ENCODE data around the gene DOK7. TPM values are rescaled to one million over a fixed set of nuclear protein-coding genes. Genes with fewer than 3 reads are reported as not detected.

The DOK7 gene
- total RNA-seq, 2 donors from 2014 or later = 0.80 to 1.5 TPM

DNA sequence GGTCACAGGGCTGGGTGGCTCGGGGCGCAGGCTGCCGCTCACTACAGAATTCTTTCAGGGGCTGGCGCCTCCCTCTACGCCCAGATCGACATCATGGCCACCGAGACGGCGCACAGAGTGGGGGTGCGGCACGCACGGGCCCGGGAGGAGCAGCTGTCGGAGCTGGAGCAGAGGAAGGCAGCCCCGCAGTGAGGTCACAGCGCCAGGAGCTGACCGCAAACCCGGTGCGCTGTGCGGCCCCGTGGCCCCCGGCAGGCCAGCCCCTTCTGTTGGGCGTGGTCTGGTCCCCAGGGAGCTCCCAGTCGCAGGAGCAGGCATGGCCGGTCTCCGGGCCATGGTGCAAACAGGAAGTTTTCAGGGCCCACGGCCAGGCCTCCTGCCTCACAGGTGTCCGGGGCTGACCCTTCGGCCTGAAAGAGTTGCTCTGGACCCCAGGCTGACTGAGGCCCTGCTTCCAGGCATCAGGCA is 37.6 kb downstream of the DOK7 start:
- intact Hi-C loops (cut with DNase I) = no loop called here
- Histone ChIP-seq H3K9ac (ENCODE audit: low read depth in 2 of 2, low read length in 2 of 2) (no peak overlapping the region), H3K4me1 (no peaks in the 10 kb centered on the region), H3K36me3 (no peaks in the 10 kb centered on the region), H3K27me3 (no peaks in the 10 kb centered on the region), H3K9me3 (no peaks in the 10 kb centered on the region), H3K4me3 (no peak overlapping the region), H3K27ac (no peak overlapping the region)
- TF ChIP-seq, protein P1, sequence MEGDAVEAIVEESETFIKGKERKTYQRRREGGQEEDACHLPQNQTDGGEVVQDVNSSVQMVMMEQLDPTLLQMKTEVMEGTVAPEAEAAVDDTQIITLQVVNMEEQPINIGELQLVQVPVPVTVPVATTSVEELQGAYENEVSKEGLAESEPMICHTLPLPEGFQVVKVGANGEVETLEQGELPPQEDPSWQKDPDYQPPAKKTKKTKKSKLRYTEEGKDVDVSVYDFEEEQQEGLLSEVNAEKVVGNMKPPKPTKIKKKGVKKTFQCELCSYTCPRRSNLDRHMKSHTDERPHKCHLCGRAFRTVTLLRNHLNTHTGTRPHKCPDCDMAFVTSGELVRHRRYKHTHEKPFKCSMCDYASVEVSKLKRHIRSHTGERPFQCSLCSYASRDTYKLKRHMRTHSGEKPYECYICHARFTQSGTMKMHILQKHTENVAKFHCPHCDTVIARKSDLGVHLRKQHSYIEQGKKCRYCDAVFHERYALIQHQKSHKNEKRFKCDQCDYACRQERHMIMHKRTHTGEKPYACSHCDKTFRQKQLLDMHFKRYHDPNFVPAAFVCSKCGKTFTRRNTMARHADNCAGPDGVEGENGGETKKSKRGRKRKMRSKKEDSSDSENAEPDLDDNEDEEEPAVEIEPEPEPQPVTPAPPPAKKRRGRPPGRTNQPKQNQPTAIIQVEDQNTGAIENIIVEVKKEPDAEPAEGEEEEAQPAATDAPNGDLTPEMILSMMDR (IDR thresholded peaks at IDR 0.05) = no peak
- no peak for DNase-seq

DNA sequence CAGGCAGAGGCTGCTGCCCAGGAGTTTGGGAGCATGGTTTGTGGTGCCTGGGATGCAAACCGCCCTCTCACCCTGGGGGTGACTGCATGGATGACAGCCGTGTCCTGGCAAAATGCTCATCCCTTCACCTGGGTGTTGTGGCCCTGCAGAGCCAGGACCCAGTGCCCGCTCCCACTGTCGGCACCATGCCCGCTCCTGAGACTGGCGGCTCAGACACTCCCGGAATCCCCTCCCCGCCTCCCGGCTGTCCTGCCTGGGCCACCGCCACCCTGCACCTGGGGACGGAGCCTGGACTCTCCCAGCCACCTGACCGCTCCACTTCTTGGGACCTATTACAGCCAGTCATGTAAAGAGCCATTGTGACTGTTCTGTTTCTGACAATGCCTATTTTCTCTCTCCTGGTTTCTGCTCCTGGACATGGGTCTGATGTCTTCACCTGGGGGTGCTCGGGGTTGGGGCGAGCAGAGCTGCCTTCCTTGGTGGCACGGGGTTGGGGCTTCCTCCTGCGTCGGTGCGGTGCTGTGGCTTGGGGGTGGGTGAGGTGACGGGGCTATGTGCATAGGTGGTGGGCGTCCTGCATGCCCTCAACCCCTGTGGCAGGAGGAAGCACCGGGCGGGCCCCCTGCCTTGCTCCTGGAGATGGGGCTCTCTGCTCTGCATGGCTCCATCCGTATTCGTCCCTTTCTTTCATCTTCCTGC is 38.2 kb downstream of the DOK7 start:
- Histone ChIP-seq H3K4me1 (no peaks in the 10 kb centered on the region), H3K36me3 (no peaks in the 10 kb centered on the region), H3K9me3 (no peaks in the 10 kb centered on the region), H3K9ac (ENCODE audit: low read depth in 2 of 2, low read length in 2 of 2) (no peak overlapping the region), H3K27ac (no peak overlapping the region), H3K4me3 (no peak overlapping the region), H3K27me3 (no peaks in the 10 kb centered on the region)
- TF ChIP-seq, protein P1 (IDR thresholded peaks at IDR 0.05) = no peak
- intact Hi-C loops (cut with DNase I) = no loop called here
- DNase-seq = no peak

DNA sequence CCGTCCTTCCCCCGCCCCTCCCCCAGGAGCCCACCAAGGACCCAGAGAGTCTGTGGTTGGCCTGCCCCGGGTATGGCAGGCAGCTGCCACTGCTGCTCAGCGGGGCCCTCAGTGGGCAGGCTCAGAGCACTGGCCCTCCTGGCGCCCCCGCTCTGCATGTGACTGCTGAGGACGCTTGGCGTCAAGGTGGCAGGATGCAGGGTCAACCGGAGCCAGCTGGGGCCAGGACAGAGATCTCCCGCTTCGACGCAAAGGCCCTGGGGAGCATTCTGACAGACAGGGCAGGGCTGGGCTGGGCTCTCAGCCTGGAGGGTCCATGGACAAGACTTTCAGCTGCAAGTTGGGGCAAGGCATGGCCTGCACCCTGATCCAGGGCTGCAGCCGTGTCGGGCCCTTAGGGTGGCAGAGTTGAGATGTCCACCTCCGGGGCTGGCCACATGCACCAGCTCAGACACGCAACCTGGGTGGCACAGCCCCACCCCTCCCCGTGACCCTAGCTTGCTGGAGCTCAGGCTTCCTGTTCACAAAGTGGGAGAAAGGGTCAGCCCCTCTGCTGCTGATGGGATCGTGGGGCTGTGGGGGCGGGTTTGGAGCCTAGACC is 38.8 kb downstream of the DOK7 start:
- TF ChIP-seq, protein P1 (IDR thresholded peaks at IDR 0.05) = no peak
- Histone ChIP-seq H3K36me3 (no peaks in the 10 kb centered on the region), H3K27ac (no peak overlapping the region), H3K4me1 (no peaks in the 10 kb centered on the region), H3K9ac (ENCODE audit: low read depth in 2 of 2, low read length in 2 of 2) (no peak overlapping the region), H3K27me3 (no peaks in the 10 kb centered on the region), H3K9me3 (no peaks in the 10 kb centered on the region), H3K4me3 (no peak overlapping the region)
- intact Hi-C loops (cut with DNase I) = no loop called here
- no peak for DNase-seq

DNA sequence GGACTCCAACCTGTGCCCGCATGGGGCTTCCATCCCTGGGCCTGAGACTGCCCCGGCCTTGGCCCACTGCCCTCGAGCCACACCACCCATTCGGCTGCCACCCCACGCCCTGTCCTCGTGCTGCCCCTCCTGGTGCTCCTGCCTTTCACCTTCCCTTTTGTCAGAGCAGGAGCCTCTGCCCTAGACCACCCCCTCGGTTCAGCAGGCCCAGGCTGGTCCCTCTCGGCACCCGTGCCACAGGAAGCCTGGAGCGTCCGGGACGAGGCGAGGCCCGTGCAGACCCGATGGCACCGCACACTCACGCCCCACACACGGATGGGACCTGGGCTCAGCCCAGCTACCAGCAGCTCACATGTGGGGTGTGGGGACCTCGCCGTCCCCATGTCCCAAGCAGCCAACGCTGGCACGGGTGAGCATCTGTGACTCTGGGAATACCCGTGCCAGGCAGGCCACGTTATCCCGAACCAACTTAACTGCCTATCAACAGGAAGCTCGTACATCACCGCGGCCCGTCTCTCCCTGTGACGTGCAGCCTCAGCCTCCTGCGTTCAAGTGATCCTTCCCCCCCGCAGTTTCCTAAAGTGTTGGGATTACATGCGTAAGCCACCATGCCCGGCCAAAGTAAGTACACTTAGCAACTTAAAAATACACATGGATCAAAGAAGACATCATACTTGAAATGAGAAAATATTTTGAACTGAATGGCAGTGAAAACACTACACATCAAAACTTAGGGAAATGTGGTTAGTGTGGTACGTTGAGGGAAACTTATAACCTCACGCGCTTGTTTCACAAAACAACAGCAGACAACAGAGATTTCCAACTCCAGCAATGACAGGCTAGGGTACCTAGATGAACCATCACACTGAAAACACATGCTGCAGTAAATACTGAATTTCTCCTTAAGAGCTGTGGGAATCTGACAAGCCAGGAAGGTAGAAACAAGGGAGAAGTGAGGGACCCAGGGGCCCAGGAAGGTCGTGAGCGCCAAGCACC is 40.1 kb downstream of the DOK7 start:
- Histone ChIP-seq H3K9ac (ENCODE audit: low read depth in 2 of 2, low read length in 2 of 2) (no peak overlapping the region), H3K27ac (no peak overlapping the region), H3K4me3 (no peak overlapping the region), H3K36me3 (no peaks in the 10 kb centered on the region), H3K9me3 (no peaks in the 10 kb centered on the region), H3K27me3 (no peaks in the 10 kb centered on the region), H3K4me1 (no peaks in the 10 kb centered on the region)
- no peak for DNase-seq
- intact Hi-C loops (cut with DNase I) = no loop called here
- TF ChIP-seq, protein P1 (IDR thresholded peaks at IDR 0.05) = no peak

DNA sequence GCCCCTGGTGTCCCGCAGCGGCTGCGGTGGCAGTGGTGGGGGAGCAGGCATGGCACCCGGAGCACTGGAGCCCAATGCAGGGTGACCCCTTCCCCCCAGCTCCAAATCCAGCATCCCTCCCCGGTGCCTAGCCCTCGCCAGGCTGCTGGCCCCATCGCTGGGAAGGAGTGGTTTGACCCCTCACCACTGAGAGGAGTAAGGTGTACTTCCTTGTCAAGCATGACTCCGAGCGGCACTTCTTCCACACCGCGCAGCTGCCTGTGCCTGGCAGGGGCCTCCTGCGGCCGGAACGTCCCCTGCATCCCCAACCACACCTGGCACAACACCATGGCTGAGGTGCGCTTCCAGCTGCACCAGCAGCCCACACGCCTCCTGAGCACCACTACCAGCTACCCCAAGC is 42.1 kb downstream of the DOK7 start:
- H3K36me3 ChIP-seq = no peaks in the 10 kb centered on the region
- DNase-seq = no peak

More for the DNA sequence above, 42.1 kb downstream of the DOK7 start:
- Histone ChIP-seq H3K27ac (no peak overlapping the region), H3K27me3 (no peaks in the 10 kb centered on the region), H3K4me1 (no peaks in the 10 kb centered on the region), H3K4me3 (no peak overlapping the region), H3K9me3 (no peaks in the 10 kb centered on the region), H3K9ac (ENCODE audit: low read depth in 2 of 2, low read length in 2 of 2) (no peak overlapping the region)
- TF ChIP-seq, protein P1 (IDR thresholded peaks at IDR 0.05) = no peak
- intact Hi-C loops (cut with DNase I) = no loop called here
